ENCODE results near the gene BTNL2. TPM values are rescaled to one million over a fixed set of nuclear protein-coding genes. Genes with fewer than 3 reads are reported as not detected.
"Not testable (repeated sequence)": the region's sequence is repeated elsewhere in the genome, so short reads cannot be mapped to it uniquely, and the experiment has no call there.

BTNL2 gene
- total RNA-seq, 1 experiment from 2014 or later: not detected

GRCh38 chr6:32439139-32439538 lies 32.2 kb upstream of the BTNL2 start:
- CTCF ChIA-PET: interaction anchor here (0.6 to 0.8 kb wide), 2 partner anchors 7 to 9 kb away, joined by 3 to 7 read pairs; no protein-coding TSS in a partner anchor
- POLR2A ChIA-PET: no interaction called here
- TF ChIP-seq CTCF (IDR thresholded peaks at IDR 0.05; ENCODE audit: unreplicated experiment): no peak
- H3K9me3 Mint-ChIP-seq (ENCODE audit: unreplicated experiment): no peaks in the 10 kb centered on the region
- intact Hi-C loops (cut with micrococcal nuclease): no loop called here
- no peak overlapping the region for H3K27ac Mint-ChIP-seq (ENCODE audit: low read depth, unreplicated experiment)
- no peak overlapping the region for H3K4me3 Mint-ChIP-seq (ENCODE audit: unreplicated experiment)
- DNase-seq (ENCODE audit: unreplicated experiment): no peak
- peaks cover 91% of the 10 kb centered on the region for H3K27me3 Mint-ChIP-seq (ENCODE audit: insufficient read depth, unreplicated experiment)
- H3K4me1 Mint-ChIP-seq (ENCODE audit: insufficient read depth, unreplicated experiment): no peaks in the 10 kb centered on the region
- no peaks in the 10 kb centered on the region for H3K36me3 Mint-ChIP-seq (ENCODE audit: insufficient read depth, unreplicated experiment)
- no TSS peak for BruUV-seq (replicated peaks)

GRCh38 chr6:32436995-32437836 lies 30.2 kb upstream of the BTNL2 start:
- Mint-ChIP-seq H3K4me1 (ENCODE audit: insufficient read depth, unreplicated experiment) (no peaks in the 10 kb centered on the region), H3K27ac (ENCODE audit: low read depth, unreplicated experiment) (no peak overlapping the region), H3K9me3 (ENCODE audit: unreplicated experiment) (no peaks in the 10 kb centered on the region), H3K4me3 (ENCODE audit: unreplicated experiment) (no peak overlapping the region), H3K27me3 (ENCODE audit: insufficient read depth, unreplicated experiment) (peaks cover 88% of the 10 kb centered on the region), H3K36me3 (ENCODE audit: insufficient read depth, unreplicated experiment) (no peaks in the 10 kb centered on the region)
- no peak for TF ChIP-seq CTCF (IDR thresholded peaks at IDR 0.05; ENCODE audit: unreplicated experiment)
- no TSS peak for BruUV-seq (replicated peaks)
- intact Hi-C loops (cut with micrococcal nuclease): no loop called here
- ChIA-PET CTCF (interaction anchor here (0.6 to 1.5 kb wide), 2 partner anchors 160 to 263 kb away, joined by 3 read pairs; no protein-coding TSS in a partner anchor), POLR2A (no interaction called here)
- peak; percentile 27 for DNase-seq (ENCODE audit: unreplicated experiment)

GRCh38 chr6:32436186-32436585 lies 29.2 kb upstream of the BTNL2 start:
- H3K36me3 Mint-ChIP-seq (ENCODE audit: insufficient read depth, unreplicated experiment): no peaks in the 10 kb centered on the region
- no peak overlapping the region for H3K27ac Mint-ChIP-seq (ENCODE audit: low read depth, unreplicated experiment)
- POLR2A ChIA-PET: no interaction called here
- H3K4me3 Mint-ChIP-seq (ENCODE audit: unreplicated experiment): no peak overlapping the region
- H3K4me1 Mint-ChIP-seq (ENCODE audit: insufficient read depth, unreplicated experiment): no peaks in the 10 kb centered on the region
- no peak for DNase-seq (ENCODE audit: unreplicated experiment)
- no peaks in the 10 kb centered on the region for H3K9me3 Mint-ChIP-seq (ENCODE audit: unreplicated experiment)
- intact Hi-C loops (cut with micrococcal nuclease): no loop called here
- CTCF ChIA-PET: interaction anchor here (0.6 to 1.5 kb wide), 4 partner anchors 22 to 266 kb away, joined by 3 to 4 read pairs (median 3); no protein-coding TSS in a partner anchor
- TF ChIP-seq CTCF (IDR thresholded peaks at IDR 0.05; ENCODE audit: unreplicated experiment): no peak
- H3K27me3 Mint-ChIP-seq (ENCODE audit: insufficient read depth, unreplicated experiment): peaks cover 80% of the 10 kb centered on the region
- BruUV-seq (replicated peaks): no TSS peak

- CTCF ChIA-PET: interaction anchor here (0.7 to 4.5 kb wide), 5 partner anchors 9 to 353 kb away, joined by 3 to 24 read pairs (median 4); no protein-coding TSS in a partner anchor
- POLR2A ChIA-PET: not testable (repeated sequence)
Measured at GRCh38 chr6:32433950-32434349, 27.0 kb upstream of the BTNL2 start.

More at GRCh38 chr6:32433950-32434349, 27.0 kb upstream of the BTNL2 start:
- not testable (repeated sequence) for BruUV-seq (replicated peaks); H3K4me3 Mint-ChIP-seq (ENCODE audit: unreplicated experiment); H3K27ac Mint-ChIP-seq (ENCODE audit: low read depth, unreplicated experiment); H3K36me3 Mint-ChIP-seq (ENCODE audit: insufficient read depth, unreplicated experiment); DNase-seq (ENCODE audit: unreplicated experiment); H3K9me3 Mint-ChIP-seq (ENCODE audit: unreplicated experiment); H3K4me1 Mint-ChIP-seq (ENCODE audit: insufficient read depth, unreplicated experiment)
- H3K27me3 Mint-ChIP-seq (ENCODE audit: insufficient read depth, unreplicated experiment): peaks cover 68% of the 10 kb centered on the region
- intact Hi-C loops (cut with micrococcal nuclease): loop anchor here (5.0 kb wide), 1 partner anchor 188 kb away; no protein-coding TSS in a partner anchor

Measured in MCF 10A (cell line).